ENCODE data around the gene SLC49A3. TPM values are rescaled to one million over a fixed set of nuclear protein-coding genes. Genes with fewer than 3 reads are reported as not detected.

SLC49A3 gene
- total RNA-seq, 1 experiment from 2014 or later, result not detected

GRCh38 chr4:683247-683897, 5.6 kb downstream of the SLC49A3 start:
- DNase-seq, result no peak
- Histone ChIP-seq H3K36me3 (no peaks in the 10 kb centered on the region), H3K4me3 (no peak overlapping the region), H3K9me3 (replicated peaks) (no peaks in the 10 kb centered on the region), H3K4me1 (peaks cover 19% of the 10 kb centered on the region), H3K27ac (no peak overlapping the region), H3K27me3 (no peaks in the 10 kb centered on the region)

DNA sequence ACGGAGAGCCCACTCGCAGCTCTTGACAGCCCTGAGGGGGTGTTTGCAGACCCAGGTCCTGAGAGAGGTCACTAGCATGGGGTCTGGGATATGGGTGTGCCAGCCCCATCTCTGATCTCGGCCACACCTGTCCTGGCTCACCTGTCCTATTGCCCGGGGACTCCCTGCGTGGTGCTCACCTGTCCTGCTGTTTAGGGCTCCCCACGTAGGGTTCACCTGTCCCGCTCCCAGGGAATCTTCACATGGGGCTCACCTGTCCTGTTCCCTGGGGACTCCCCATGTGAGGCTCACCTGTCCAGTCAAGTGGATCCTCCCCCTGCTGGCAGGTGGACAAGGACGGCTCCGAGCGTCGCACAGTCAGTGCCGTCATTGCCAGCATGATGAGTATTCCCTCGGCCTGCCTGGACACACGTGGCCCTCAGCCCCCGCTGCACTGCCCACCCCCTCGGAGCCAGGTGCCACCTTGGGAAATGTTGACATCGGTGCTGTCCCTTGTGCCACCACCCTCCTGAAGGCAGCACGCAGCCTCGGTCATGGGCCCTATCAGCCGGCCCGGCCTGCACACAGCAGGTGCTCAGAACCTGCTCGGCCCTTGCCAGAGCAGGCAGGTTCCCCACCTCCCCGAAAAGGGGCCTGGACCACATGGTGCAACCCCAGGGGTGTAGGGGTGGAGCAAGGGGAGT, 6.3 kb downstream of the SLC49A3 start:
- Histone ChIP-seq H3K27me3 (no peaks in the 10 kb centered on the region), H3K36me3 (no peaks in the 10 kb centered on the region), H3K27ac (no peak overlapping the region), H3K4me3 (no peak overlapping the region), H3K4me1 (peaks cover 25% of the 10 kb centered on the region), H3K9me3 (replicated peaks) (no peaks in the 10 kb centered on the region)
- DNase-seq, result no peak

DNA sequence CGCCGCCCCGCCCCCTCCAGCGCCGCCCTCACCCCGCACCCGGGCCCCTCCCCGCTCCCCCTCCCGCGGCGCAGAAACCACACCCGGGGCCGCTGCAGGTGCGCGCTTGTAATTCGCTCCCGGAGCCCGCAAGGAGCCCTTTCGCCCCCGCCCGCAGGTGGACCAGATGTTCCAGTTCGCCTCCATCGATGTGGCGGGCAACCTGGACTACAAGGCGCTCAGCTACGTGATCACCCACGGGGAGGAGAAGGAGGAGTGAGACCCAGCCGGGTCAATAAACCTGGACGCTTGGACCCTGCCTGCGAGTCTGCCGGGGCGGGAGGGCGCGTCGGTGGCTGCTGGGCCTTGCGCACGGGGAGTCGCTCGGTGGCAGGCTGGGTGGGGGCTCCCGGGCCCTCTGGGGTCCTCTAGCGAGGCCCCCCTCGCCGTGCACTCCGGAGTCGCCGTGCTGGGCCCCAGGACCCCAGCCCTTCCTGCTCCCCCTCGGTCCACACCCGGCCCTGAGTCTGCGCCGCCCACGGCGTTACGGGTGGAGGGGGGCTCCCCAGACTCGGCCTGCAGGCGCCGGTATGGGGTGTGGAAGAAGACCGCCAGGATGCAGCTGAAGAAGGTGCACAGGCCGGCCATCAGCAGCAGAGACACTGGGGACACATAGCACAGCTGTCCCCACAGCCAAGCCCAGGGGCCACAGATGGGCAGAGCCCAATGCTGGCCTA, 7.1 kb downstream of the SLC49A3 start:
- H3K4me1 ChIP-seq, result peaks cover 25% of the 10 kb centered on the region
- H3K27ac ChIP-seq, result no peak overlapping the region
- no peaks in the 10 kb centered on the region for H3K9me3 ChIP-seq (replicated peaks)
- no peak overlapping the region for H3K4me3 ChIP-seq
- DNase-seq, result no peak
- H3K27me3 ChIP-seq, result no peaks in the 10 kb centered on the region
- H3K36me3 ChIP-seq, result no peaks in the 10 kb centered on the region

GRCh38 chr4:680928-681645, 7.9 kb downstream of the SLC49A3 start:
- Histone ChIP-seq H3K27ac (no peak overlapping the region), H3K9me3 (replicated peaks) (no peaks in the 10 kb centered on the region), H3K4me3 (no peak overlapping the region), H3K27me3 (no peaks in the 10 kb centered on the region), H3K4me1 (peaks cover 25% of the 10 kb centered on the region), H3K36me3 (no peaks in the 10 kb centered on the region)
- no peak for DNase-seq

DNA sequence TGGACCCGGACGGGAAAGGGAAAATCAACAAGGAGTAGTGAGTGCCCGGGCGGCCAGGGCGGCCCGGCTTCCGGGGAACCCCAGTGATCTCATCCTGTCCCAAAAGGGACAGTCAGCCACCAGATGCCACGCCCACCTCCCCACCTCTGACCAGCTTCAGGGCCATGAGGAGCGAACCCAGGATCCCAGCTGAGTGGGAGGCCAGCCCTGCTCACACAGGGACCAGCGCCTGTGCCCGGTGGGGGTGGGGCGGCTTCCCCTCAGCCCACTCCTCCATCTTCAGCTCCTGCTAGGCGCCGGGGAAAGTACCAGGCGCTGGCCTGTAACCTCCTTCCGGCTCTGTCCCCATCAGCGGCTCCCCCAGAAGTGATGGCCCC, 8.4 kb downstream of the SLC49A3 start:
- H3K36me3 ChIP-seq, result no peaks in the 10 kb centered on the region
- peaks cover 30% of the 10 kb centered on the region for H3K4me1 ChIP-seq
- no peak for DNase-seq
- H3K4me3 ChIP-seq, result no peak overlapping the region
- H3K27me3 ChIP-seq, result no peaks in the 10 kb centered on the region
- H3K9me3 ChIP-seq (replicated peaks), result no peaks in the 10 kb centered on the region
- no peak overlapping the region for H3K27ac ChIP-seq

GRCh38 chr4:680091-680490, 8.9 kb downstream of the SLC49A3 start:
- no peaks in the 10 kb centered on the region for H3K9me3 ChIP-seq (replicated peaks)
- H3K27me3 ChIP-seq, result no peaks in the 10 kb centered on the region
- DNase-seq, result no peak
- H3K4me1 ChIP-seq, result peaks cover 35% of the 10 kb centered on the region
- no peaks in the 10 kb centered on the region for H3K36me3 ChIP-seq
- no peak overlapping the region for H3K4me3 ChIP-seq
- no peak overlapping the region for H3K27ac ChIP-seq

- H3K9me3 ChIP-seq (replicated peaks), result no peaks in the 10 kb centered on the region
- H3K4me1 ChIP-seq, result peaks cover 37% of the 10 kb centered on the region
- no peak for DNase-seq
- H3K4me3 ChIP-seq, result no peak overlapping the region
- H3K36me3 ChIP-seq, result no peaks in the 10 kb centered on the region
- H3K27ac ChIP-seq, result no peak overlapping the region
- no peaks in the 10 kb centered on the region for H3K27me3 ChIP-seq
These were observed 9.3 kb downstream of the SLC49A3 start for GRCh38 chr4:679629-680028.

DNA sequence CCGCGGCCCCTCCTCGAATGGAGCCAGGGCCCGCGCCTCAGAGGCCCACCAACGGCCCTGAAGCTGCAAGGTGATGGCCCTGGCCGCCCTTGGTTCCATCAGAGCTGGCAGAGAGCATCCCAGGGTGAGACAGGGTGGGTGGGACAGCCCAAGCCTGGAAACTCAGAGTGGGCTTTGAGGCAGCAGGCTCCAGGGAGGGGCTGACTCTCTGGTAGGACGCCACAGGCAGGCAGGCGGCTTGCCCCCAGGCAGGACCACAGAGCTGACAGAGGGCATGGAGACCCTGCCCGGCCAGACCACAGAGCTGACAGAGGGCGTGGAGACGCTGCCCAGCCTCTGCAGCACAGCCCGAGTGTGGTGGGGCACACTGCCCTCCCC, 9.9 kb downstream of the SLC49A3 start:
- no peak for DNase-seq
- Histone ChIP-seq H3K36me3 (no peaks in the 10 kb centered on the region), H3K27me3 (no peaks in the 10 kb centered on the region), H3K4me3 (no peak overlapping the region), H3K4me1 (peaks cover 37% of the 10 kb centered on the region), H3K27ac (no peak overlapping the region), H3K9me3 (replicated peaks) (no peaks in the 10 kb centered on the region)

- DNase-seq, result no peak
- Histone ChIP-seq H3K4me3 (no peak overlapping the region), H3K4me1 (peaks cover 37% of the 10 kb centered on the region), H3K36me3 (no peaks in the 10 kb centered on the region), H3K27me3 (no peaks in the 10 kb centered on the region), H3K9me3 (replicated peaks) (no peaks in the 10 kb centered on the region), H3K27ac (no peak overlapping the region)
These were observed 10.4 kb downstream of the SLC49A3 start for GRCh38 chr4:678331-679103.

- Histone ChIP-seq H3K4me3 (no peak overlapping the region), H3K9me3 (replicated peaks) (no peaks in the 10 kb centered on the region), H3K36me3 (peaks cover 5% of the 10 kb centered on the region), H3K27me3 (no peaks in the 10 kb centered on the region), H3K4me1 (peaks cover 37% of the 10 kb centered on the region), H3K27ac (peak overlapping the region; percentile 81)
- peak; percentile 84 to 90 for DNase-seq
These were observed 11.3 kb downstream of the SLC49A3 start for GRCh38 chr4:677431-678293.

DNA sequence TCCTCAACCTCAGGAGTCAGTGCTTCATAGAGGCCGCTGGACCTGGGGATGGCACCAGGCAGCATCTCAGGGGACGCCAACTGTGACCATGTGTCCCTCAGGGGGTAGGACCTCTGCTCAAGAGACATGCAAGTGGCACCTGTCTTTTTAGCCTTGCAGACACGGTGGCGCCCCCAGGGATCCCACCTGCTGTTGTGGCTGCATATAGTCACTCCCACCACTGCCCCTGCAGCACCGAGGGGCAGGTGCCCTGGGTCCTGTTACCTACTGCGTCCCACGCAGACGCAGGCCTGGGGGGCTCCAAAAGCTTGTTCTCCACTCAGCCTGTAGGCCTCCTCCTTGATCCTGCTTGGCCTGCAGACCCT, 12.1 kb downstream of the SLC49A3 start:
- DNase-seq, result peak; percentile 72 to 74
- Histone ChIP-seq H3K36me3 (peaks cover 12% of the 10 kb centered on the region), H3K4me3 (no peak overlapping the region), H3K9me3 (replicated peaks) (no peaks in the 10 kb centered on the region), H3K4me1 (peaks cover 37% of the 10 kb centered on the region), H3K27ac (peak overlapping the region; percentile 81), H3K27me3 (no peaks in the 10 kb centered on the region)

DNA sequence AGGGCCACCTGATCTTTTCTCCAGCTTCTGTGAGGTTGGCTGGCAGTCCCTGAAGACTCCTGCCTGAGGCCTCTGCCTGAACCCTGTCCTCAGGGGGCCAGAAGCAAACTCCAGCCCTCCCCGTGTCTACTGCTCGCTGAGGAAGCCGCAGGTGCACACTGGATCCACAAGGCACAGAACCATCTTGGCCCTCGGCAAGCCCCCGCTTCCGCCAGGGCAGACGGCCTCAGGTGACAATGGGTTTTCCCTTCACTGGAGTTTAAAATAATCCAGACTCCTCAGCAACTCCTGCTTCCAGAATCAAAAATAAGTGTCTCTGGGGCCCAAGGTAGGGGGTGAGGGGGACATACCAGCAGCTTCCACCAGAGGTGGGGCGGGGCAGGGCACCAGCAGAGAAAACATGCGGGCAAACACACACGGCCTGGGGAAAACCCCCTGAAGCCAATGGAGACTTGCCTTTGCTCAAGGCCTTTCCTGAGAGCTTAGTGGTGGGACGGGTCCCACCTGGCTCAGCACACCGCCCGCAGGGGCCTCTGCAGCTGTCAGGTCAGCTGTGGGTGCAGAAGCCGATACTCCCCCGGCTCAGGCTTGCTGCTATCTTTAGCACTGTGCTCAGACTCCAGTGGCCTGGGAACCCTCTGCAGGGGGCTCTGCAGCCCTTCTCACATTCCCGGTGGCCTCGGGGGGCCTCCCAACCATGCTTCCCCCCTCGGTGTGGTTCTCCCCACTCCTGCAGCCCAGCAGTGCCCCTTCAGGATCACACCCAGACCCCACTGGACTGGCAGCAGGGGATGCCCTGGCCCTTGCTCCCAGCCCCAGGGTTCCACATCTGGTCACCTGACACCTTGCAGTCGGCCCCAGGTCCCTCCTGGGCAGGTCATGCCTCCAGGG, 12.7 kb downstream of the SLC49A3 start:
- Histone ChIP-seq H3K9me3 (replicated peaks) (no peaks in the 10 kb centered on the region), H3K4me1 (peaks cover 37% of the 10 kb centered on the region), H3K27me3 (no peaks in the 10 kb centered on the region), H3K27ac (peak overlapping the region; percentile 81), H3K4me3 (no peak overlapping the region), H3K36me3 (peaks cover 18% of the 10 kb centered on the region)
- peak; percentile 92 to 95 for DNase-seq
